ENCODE data around the gene HIVEP1.

GRCh38 chr6:12208190-12208589 is 196.1 kb downstream of the HIVEP1 start:
- TF ChIP-seq POLR2A (IDR thresholded peaks at IDR 0.05; ENCODE audit: low read depth, low read length) (no peak), POLR2AphosphoS5 (IDR thresholded peaks at IDR 0.05; ENCODE audit: low read depth, low read length) (no peak)

Measured in GM12892 (cell line).